ENCODE measurements around the gene ADGRV1.
"Not testable (repeated sequence)": the region's sequence is repeated elsewhere in the genome, so short reads cannot be mapped to it uniquely, and the experiment has no call there.

DNA sequence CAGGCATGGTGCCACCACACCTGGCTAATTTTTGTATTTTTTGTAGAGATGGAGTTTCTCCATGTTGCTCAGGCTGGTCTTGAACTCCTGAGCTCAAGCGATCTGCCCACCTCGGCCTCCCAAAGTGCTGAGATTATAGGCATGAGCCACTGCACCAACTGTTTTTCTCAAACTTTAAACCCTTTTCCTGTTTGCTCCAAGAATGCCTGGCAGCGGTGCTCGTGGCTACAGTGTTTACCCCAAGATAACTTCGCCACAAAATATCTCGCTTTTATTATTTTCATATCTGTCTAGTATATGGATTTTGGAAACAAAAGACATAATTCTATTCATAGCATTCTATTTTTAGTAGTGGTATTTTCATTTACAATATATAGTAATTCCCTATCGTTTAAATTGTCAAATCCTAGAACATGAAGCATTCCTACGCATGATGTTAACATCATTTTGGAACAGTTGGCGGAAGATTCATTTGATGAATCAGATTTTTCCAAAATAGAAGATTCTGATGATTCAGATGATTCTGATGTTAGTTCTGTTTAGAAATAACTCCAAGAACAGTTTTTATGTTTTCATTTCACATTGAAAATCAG lies 504.6 kb downstream of the ADGRV1 start:
- TF ChIP-seq EP300, CTCF (IDR thresholded peaks at IDR 0.05): not testable (repeated sequence)
